K562 (cell line): ENCODE measurements around the gene KRT77. TPM values are rescaled to one million over a fixed set of nuclear protein-coding genes. Genes with fewer than 3 reads are reported as not detected.

Experiments
- ATAC-seq: fragments of 200-7000 bp; cut with Tn5 transposase; 3 replicates; pipeline ENCODE4 v1.9.1; 2020; ENCODE audit warnings: moderate library complexity
- BruUV-seq: library from RNA; stranded (reverse); fragments of 400-500 nt; replicated peaks from 2 replicates; lab custom pipeline; 2021; lab: Mats Ljungman, UMichigan
- CTCF ChIA-PET: fragments of 300-600 bp; formaldehyde crosslinking; extraction: SDS; loops from one replicate; lab custom pipeline; 2021; ENCODE audit warnings: low intra/inter-chr PET ratio; lab: Yijun Ruan, JAX
- POLR2A ChIA-PET: fragments of 300-600, 350-650 bp; sonication (Branson Sonifier 250); formaldehyde crosslinking; extraction: SDS; loops from one replicate; lab custom pipeline; 2021; ENCODE audit warnings: antibody characterized with exemption, inconsistent platforms; lab: Yijun Ruan, JAX
- DNase-seq, 4 experiments: peaks; one replicate each; pipeline versions ENCODE4 v3.0.0 to v3.0.0-alpha.2; 2011 to 2018; ENCODE audit warnings: low spot score in 3 of 4, mixed read lengths in 3 of 4; ENCODE audit errors: extremely low read depth in 1 of 4
- FAIRE-seq: peaks from 2 replicates; lab custom pipeline; 2011; peaks lifted over from hg19 to GRCh38; lab: Jason Lieb, UNC
- H2AFZ ChIP-seq: 2 replicates; pipeline ENCODE4 v1.6.0; 2011; ENCODE audit warnings: low read depth, low read length, control low read depth, inconsistent platforms
- H3K27ac ChIP-seq: fragments of 200-600 bp; 3 replicates; pipeline ENCODE4 v1.8.0; 2011; ENCODE audit warnings: low read depth, mild to moderate bottlenecking, control low read depth, inconsistent platforms, low read length, moderate library complexity, mixed read lengths; ENCODE audit errors: extremely low read depth
- H3K27me3 ChIP-seq, 2 experiments: fragments of 300-600 bp in 1 of 2; 2 replicates in 1 of 2; 3 replicates in 1 of 2; pipeline versions ENCODE4 v1.6.0 to v1.8.0; 2011; ENCODE audit warnings: inconsistent platforms in 2 of 2, low read length in 2 of 2, mild to moderate bottlenecking in 1 of 2, mixed read lengths in 1 of 2, moderate library complexity in 1 of 2; ENCODE audit not compliant: control insufficient read depth in 2 of 2, insufficient read depth in 2 of 2
- H3K36me3 ChIP-seq: fragments of 300-600 bp; 3 replicates; pipeline ENCODE4 v1.8.0; 2011; ENCODE audit warnings: mild to moderate bottlenecking, low read length, inconsistent platforms; ENCODE audit not compliant: control insufficient read depth, insufficient read depth
- H3K4me1 ChIP-seq, 2 experiments: fragments of 200-600 bp in 1 of 2; replicated peaks in 1 of 2; 2 replicates in 1 of 2; 3 replicates in 1 of 2; pipeline versions ENCODE4 v1.5.1 to v1.8.0; 2011; ENCODE audit warnings: inconsistent platforms in 2 of 2, low read length in 2 of 2, mild to moderate bottlenecking in 1 of 2, mixed read lengths in 1 of 2, moderate library complexity in 1 of 2; ENCODE audit not compliant: control insufficient read depth in 2 of 2, insufficient read depth in 2 of 2
- H3K4me2 ChIP-seq: 2 replicates; pipeline ENCODE4 v1.6.1; 2011; ENCODE audit warnings: low read length, control low read depth, inconsistent platforms, mixed read lengths; ENCODE audit not compliant: insufficient read depth
- H3K4me3 ChIP-seq: fragments of 200-600 bp; sonication (generic), shearing (Covaris generic); 2 replicates; pipeline ENCODE4 v1.5.1; 2016; ENCODE audit warnings: control low read depth, inconsistent platforms
- H3K79me2 ChIP-seq: fragments of 200-600 bp; 3 replicates; pipeline ENCODE4 v1.8.0; 2011; ENCODE audit warnings: low read length, inconsistent platforms; ENCODE audit not compliant: control insufficient read depth, insufficient read depth
- H3K9ac ChIP-seq, 2 experiments: 2 replicates each; pipeline versions ENCODE4 v1.6.0 to v1.6.1; 2011; ENCODE audit warnings: low read depth in 2 of 2, low read length in 2 of 2, control low read depth in 1 of 2, inconsistent platforms in 1 of 2, mild to moderate bottlenecking in 1 of 2, mixed read lengths in 1 of 2; ENCODE audit not compliant: insufficient read depth in 1 of 2
- H3K9me1 ChIP-seq: one replicate; pipeline ENCODE4 v1.6.0; 2011; ENCODE audit warnings: inconsistent platforms, mild to moderate bottlenecking, low read length, moderate library complexity; ENCODE audit not compliant: control insufficient read depth, insufficient read depth
- H3K9me3 ChIP-seq: replicated peaks from 2 replicates; pipeline ENCODE4 v1.5.1; 2011; ENCODE audit warnings: low read depth, low read length, inconsistent platforms; ENCODE audit not compliant: control insufficient read depth, insufficient read depth
- H4K20me1 ChIP-seq: replicated peaks from 2 replicates; pipeline ENCODE4 v1.6.1; 2011; ENCODE audit warnings: low read length, inconsistent platforms, mixed read lengths; ENCODE audit not compliant: control insufficient read depth, insufficient read depth
- C11orf30 ChIP-seq: fragments of 450-650 bp; IDR thresholded peaks from 2 replicates; pipeline ENCODE4 v1.6.1; 2016; ENCODE audit warnings: low read depth, mild to moderate bottlenecking
- CHCHD3 ChIP-seq: fragments of 250-450 bp; sonication (Bioruptor Pico); IDR thresholded peaks from 2 replicates; pipeline ENCODE4 v2.1.2; 2022; ENCODE audit warnings: mild to moderate bottlenecking
- NFE2L1 ChIP-seq: fragments of 450-650 bp; IDR thresholded peaks from 2 replicates; pipeline ENCODE4 v1.6.1; 2016; ENCODE audit warnings: missing genetic modification characterization, low read depth, mild to moderate bottlenecking, missing compliant biosample characterization, moderate library complexity, borderline replicate concordance
- NONO ChIP-seq, 2 experiments: fragments of 200-400 bp in 1 of 2; fragments of 450-650 bp in 1 of 2; formaldehyde crosslinking in 1 of 2; IDR thresholded peaks; 2 replicates each; pipeline ENCODE4 v1.6.1; 2017; ENCODE audit warnings: low read depth in 2 of 2, mild to moderate bottlenecking in 2 of 2, moderate library complexity in 2 of 2, low read length in 1 of 2
- NR2C2 ChIP-seq, 2 experiments: fragments of 200-800 bp in 1 of 2; sonication (Bioruptor generic) in 1 of 2; sonication (generic) in 1 of 2; formaldehyde crosslinking in 1 of 2; IDR thresholded peaks; 2 replicates each; pipeline versions ENCODE4 v1.6.1 to v1.8.0; 2016 to 2022; ENCODE audit warnings: mild to moderate bottlenecking in 1 of 2, missing compliant biosample characterization in 1 of 2, missing genetic modification characterization in 1 of 2, missing genetic modification reagents in 1 of 2
- PTBP1 ChIP-seq: fragments of 200-400 bp; formaldehyde crosslinking; IDR thresholded peaks from 2 replicates; pipeline ENCODE4 v1.6.1; 2017; ENCODE audit warnings: low read depth, low read length
- ZNF23 ChIP-seq: fragments of 250-450 bp; sonication (Bioruptor Pico); IDR thresholded peaks from 2 replicates; pipeline ENCODE4 v1.4.0; 2020; ENCODE audit warnings: mild to moderate bottlenecking
- ZNF586 ChIP-seq: fragments of 450-650 bp; formaldehyde crosslinking; conservative IDR thresholded peaks from 2 replicates; pipeline ENCODE4 v1.4.0; 2020; ENCODE audit warnings: mild to moderate bottlenecking, moderate library complexity
- WGBS: fragments of 100-300 bp; shearing (Covaris generic); methylation state at CpG from one replicate; pipeline ENCODE4 v1.1.6; 2016; ENCODE audit warnings: low coverage, mixed read lengths; ENCODE audit not compliant: insufficient coverage; ENCODE audit errors: missing lambda C conversion rate; 5-methylcytosine and 5-hydroxymethylcytosine counted together
- in situ Hi-C: fragments of 300-500 bp; cut with MboI; formaldehyde crosslinking; loops from 4 replicates; pipeline ENCODE4 v1.15.0; 2018; ENCODE audit warnings: inconsistent platforms, mixed read lengths
- intact Hi-C: fragments of 100-400 bp; cut with micrococcal nuclease; formaldehyde crosslinking; loops from 2 replicates; pipeline ENCODE4 v1.14.2; 2022
- polyA plus RNA-seq, 8 experiments: library from polyadenylated mRNA; depleted of rRNA in 4 of 8; stranded (reverse) in 5 of 8; unstranded in 3 of 8; fragments of >200 nt; fragmentation: Nextera tagmentation in 2 of 8; fragmentation: Illumina TruSeq in 1 of 8; extraction: Ambion mirVana in 2 of 8; extraction: Trizol in 1 of 8; gene quantifications; 2 replicates each; pipeline versions ENCODE4 v1.2.1 to v1.2.3, GENCODE V29; 2011 to 2014; ENCODE audit warnings: inconsistent platforms in 1 of 8, missing spikeins in 1 of 8
- total RNA-seq, 7 experiments: library from RNA; depleted of rRNA in 6 of 7; stranded (reverse); fragments of >200 nt in 6 of 7; fragmentation: Illumina TruSeq in 2 of 7; extraction: Trizol in 2 of 7; gene quantifications; 2 replicates each; pipeline versions ENCODE4 v1.2.1 to v1.2.3, GENCODE V29; 2011 to 2021; ENCODE audit warnings: low replicate concordance in 1 of 7
- TF ChIP-seq, protein P1 (sequence below): fragments of 450-650 bp; IDR thresholded peaks from 2 replicates; pipeline ENCODE4 v1.6.1; 2016
- TF ChIP-seq, protein P2 (sequence below), 3 experiments: fragments of 200-800 bp in 1 of 3; sonication (Bioruptor generic) in 1 of 3; sonication (generic) in 1 of 3; formaldehyde crosslinking in 1 of 3; IDR thresholded peaks; 2 replicates each; pipeline versions ENCODE4 v1.6.1 to v1.8.0; 2016 to 2022; ENCODE audit warnings: mild to moderate bottlenecking in 2 of 3, missing compliant biosample characterization in 2 of 3, missing genetic modification characterization in 2 of 3, missing genetic modification reagents in 1 of 3

Gene KRT77
- total and polyA plus RNA-seq, 9 of the 15 experiments (the other 6 are each of a cell fraction or from before 2014, with no cell fraction given), result not detected

DNA sequence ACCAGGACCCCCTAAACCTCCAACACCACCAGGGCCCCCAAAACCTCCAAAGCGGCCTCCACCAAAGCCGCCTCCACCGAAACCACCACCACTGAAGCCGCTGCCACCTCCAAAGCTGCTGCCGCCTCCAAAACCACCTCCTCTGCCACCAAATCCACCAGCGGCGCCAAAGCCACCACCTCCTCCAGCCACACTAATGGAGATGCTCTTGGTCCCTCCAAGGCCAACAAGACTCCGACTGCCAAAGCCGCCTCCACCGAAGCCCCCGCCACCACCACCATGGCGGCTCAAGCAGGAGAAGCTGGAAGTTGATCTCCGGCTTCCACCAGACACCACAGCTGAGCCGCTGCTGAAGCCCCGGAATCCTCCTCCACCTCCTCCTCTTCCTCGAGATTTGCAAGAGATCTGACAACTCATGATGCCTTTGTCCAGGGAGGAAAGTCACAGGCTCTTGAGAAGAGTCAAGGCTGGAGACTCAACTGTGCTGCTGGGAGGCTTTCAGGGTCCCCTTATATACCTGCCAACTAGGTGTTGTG is 51.5 kb downstream of the KRT77 start, which contains the start of gene KRT2:
Gene KRT2 (minus strand): TSS at position 486 of the 536 bp plus-strand sequence. CDS start 69 bp downstream, at position 417.
- no peaks in the 10 kb centered on the region for H3K27me3 ChIP-seq
- WGBS, result 78% methylated on average over 13 of the region's 16 CpGs
- H3K9ac ChIP-seq, result no peak within 1 kb of the TSS
- no peaks in the 10 kb centered on the region for H3K79me2 ChIP-seq
- ChIA-PET POLR2A (interaction anchor here (0.7 to 1.0 kb wide), 2 partner anchors 9 to 20 kb away, joined by 3 to 5 read pairs; no protein-coding TSS in a partner anchor), CTCF (no interaction called here)
- H2AFZ ChIP-seq, result peak within 1 kb of the TSS; percentile 36; the same call in 1 of the 2 replicates
- DNase-seq (no peak), ATAC-seq (no peak), FAIRE-seq (no peak)
- in situ Hi-C loops (no loop called here), intact Hi-C loops (no loop called here)
- no peak within 1 kb of the TSS for H3K4me2 ChIP-seq
- no peaks in the 10 kb centered on the region for H3K9me1 ChIP-seq
- BruUV-seq, result no TSS peak
- H3K4me3 ChIP-seq, result no peak within 1 kb of the TSS
- TF ChIP-seq NONO (IDR thresholded peaks at IDR 0.05; ENCODE audit: low read depth in 2 of 2, low read length in 1 of 2), result no peak
- TF ChIP-seq ZNF586, result no peak
- TF ChIP-seq NFE2L1 (tag), result no peak
- TF ChIP-seq, protein P1, sequence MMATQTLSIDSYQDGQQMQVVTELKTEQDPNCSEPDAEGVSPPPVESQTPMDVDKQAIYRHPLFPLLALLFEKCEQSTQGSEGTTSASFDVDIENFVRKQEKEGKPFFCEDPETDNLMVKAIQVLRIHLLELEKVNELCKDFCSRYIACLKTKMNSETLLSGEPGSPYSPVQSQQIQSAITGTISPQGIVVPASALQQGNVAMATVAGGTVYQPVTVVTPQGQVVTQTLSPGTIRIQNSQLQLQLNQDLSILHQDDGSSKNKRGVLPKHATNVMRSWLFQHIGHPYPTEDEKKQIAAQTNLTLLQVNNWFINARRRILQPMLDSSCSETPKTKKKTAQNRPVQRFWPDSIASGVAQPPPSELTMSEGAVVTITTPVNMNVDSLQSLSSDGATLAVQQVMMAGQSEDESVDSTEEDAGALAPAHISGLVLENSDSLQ, result no peak
- no peak for TF ChIP-seq PTBP1
- no peak for TF ChIP-seq NR2C2 (CRISPR knock-in tag; IDR thresholded peaks at IDR 0.05)
- TF ChIP-seq NR2C2 (tag; IDR thresholded peaks at IDR 0.05), result no peak
- TF ChIP-seq, protein P2, sequence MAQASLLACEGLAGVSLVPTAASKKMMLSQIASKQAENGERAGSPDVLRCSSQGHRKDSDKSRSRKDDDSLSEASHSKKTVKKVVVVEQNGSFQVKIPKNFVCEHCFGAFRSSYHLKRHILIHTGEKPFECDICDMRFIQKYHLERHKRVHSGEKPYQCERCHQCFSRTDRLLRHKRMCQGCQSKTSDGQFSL (CRISPR knock-in tag; IDR thresholded peaks at IDR 0.05), result no peak
- TF ChIP-seq, protein P2 (tag; IDR thresholded peaks at IDR 0.05), result no peak
- TF ChIP-seq C11orf30, result no peak
- no peak for TF ChIP-seq ZNF23 (CRISPR knock-in tag)
- TF ChIP-seq CHCHD3, result no peak
- H3K4me1 ChIP-seq, result peaks cover 19 to 26% of the 10 kb centered on the region in 2 experiments
- H3K36me3 ChIP-seq, result no peaks in the 10 kb centered on the region
- no peaks in the 10 kb centered on the region for H3K9me3 ChIP-seq
- no peak within 1 kb of the TSS for H3K27ac ChIP-seq
- no peaks in the 10 kb centered on the region for H4K20me1 ChIP-seq
